NCI-H2107 treated with DMSO at 0.1 percent for 48 hours (cell line): ENCODE data around the gene PGS1.

Experiments
- DNase-seq: peaks from one replicate; lab custom pipeline; 2025; ENCODE audit not compliant: unreplicated experiment; lab: John Stamatoyannopoulos, UW

PGS1 gene

GRCh38 chr17:78469443-78469842 is 91.0 kb downstream of the PGS1 start:
- DNase-seq = no peak

- DNase-seq = no peak
Measured at GRCh38 chr17:78471635-78472034, 93.2 kb downstream of the PGS1 start.

- no peak for DNase-seq
Measured at GRCh38 chr17:78472035-78472905, 93.8 kb downstream of the PGS1 start.

GRCh38 chr17:78473951-78474613 is 95.6 kb downstream of the PGS1 start:
- DNase-seq = no peak
